Measurements from ENCODE around the gene CLDND2.

The CLDND2 gene

DNA sequence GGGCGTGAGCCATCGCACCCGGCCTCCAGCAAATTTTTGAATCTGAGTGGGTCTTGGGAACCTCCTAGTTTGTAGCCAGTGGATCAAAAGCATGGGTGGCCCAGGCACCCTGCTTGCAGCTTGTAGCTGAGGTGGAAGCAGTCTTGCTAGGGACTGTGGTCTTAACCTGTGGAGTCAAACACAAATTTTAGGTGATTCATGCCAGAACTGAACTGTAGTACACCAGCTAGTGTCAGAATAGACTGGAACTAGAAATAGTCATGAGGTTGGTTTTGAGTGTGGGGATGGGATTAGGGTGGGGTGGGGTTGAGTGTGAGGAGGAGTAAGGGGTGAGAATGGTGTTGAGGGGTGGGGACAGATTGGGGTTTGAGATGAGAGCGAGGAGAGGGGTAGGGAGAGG is 13.2 kb upstream of the CLDND2 start:
- no peak for DNase-seq (ENCODE audit: low spot score)

DNA sequence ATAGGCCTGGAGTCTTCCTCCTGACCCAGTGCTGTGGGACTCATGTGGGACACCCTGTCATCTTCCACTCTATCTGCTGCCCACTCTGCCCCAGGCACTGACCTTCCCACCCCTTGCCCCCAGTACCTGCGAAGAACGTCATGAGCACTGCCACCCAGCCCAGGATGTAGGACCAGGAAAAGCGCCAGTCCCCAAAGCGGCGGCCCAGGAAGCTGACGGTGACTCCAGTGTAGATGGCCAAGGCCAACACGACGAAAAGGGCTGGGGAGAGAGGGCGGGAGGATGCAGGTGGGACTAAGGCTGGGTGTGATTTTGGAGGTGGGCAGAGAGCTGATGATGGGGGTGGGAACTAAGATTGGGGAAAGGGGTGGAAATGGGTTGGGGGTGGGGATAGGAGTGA is 11.6 kb upstream of the CLDND2 start:
- no peak for DNase-seq (ENCODE audit: low spot score)

GRCh38 chr19:51377422-51377821 is 8.6 kb upstream of the CLDND2 start:
- DNase-seq (ENCODE audit: low spot score): no peak

DNA sequence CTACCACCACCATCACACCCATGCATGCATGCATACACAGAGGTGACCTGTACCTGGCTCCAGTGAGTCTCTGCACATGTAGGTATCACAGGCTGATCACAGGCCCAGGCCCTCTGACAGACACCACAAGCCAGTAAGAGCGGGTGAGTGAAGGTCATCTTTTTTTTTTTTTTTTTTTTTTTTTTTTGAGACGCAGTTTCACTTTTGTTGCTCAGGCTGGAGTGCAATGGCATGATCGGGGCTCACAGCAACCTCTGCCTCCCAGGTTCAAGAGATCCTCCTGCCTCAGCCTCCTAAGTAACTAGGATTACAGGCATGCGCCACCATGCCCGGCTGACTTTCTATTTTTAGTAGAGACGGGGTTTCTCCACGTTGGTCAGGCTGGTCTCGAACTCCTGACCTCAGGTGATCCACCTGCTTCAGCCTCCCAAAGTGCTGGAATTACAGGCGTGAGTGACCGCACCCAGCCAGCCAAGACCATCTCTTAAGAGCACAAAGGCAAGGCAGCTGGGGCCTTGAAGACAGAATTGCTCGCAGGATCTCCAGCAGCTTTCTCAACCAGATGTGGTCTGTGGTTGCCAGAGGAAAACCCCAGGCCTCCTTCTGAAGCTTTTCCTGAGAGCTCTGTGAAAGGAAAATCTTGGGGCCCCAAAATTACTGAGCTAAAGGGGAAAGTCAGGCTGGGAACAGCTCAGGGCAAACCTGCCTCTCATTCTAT is 6.9 kb upstream of the CLDND2 start:
- no peak for DNase-seq (ENCODE audit: low spot score)

DNA sequence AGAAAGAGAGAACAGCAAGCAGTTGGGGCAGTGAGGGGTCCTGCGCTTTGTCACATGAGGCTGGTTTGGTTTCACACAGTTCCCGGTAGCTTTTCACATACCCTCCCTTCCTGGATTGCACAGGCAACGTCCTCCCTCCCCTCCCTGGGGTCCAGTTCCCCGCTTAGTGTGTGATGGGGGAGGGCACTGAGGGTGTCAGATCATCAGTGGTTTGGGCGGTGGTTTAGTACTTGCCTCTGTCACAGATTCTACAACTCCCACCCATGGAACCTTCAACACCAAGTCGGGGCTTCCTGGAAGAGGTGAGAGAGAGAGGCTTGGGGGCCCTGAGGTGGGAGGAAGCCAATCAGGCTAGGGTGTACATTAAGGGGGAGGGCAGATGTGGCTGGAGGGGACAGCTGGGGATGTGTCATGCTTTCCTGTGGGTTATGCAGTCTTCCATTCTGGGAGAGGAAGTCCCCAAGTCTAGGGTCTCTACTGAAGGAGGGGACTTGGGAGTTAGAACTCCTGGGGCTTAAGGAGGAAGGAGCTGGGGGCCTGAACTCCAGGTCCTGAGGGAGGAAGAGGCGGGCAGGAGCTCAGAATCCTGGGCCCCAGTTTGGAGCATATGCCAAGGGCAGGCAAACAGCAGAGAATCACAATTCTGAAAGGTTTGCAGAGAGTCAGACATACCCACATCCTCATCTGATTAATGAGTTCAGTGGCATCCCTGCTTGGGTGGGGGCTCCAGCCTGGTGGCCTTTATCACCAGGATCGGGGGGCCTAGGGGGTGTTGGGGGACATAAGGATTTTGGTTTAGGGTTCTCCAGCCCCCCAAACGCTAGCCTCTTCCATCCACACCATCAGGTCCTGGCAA is 4.1 kb upstream of the CLDND2 start, which contains the start of gene NKG7:
Gene NKG7 (minus strand): TSS at position 6 of the 856 bp plus-strand sequence. CDS start 119 bp downstream, outside the sequence.
- DNase-seq (ENCODE audit: low spot score): no peak

DNA sequence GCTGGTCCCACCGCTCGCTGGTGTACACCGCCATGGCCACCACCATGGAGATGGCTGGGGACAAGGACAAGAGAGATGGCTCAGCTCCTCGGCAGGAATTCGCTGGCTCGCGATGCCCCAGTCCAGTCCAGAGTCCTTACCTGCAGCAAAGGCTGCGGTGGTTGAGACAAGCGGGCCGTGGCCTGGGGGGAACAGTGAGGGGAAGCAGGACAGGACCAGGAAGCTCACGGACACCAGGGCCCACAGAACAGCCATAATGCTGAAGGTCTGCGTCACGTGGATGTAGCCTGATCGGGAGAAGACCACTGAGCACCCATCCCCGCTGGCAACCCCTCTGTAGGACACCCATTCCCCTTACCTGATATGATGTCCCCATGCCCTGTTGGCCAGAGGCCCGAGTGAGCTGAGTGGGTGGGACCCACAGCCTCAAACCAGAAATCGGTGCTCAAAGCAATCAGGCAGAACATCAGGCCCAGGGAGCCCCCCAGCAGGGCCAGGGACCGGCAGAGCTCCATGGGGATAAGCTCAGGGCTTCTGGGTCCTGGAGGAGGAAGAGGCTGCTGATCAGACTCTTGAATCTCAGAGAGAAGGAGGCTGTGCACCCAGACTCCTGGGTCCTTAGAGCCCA is 3.3 kb upstream of the CLDND2 start:
- no peak for DNase-seq (ENCODE audit: low spot score)

DNA sequence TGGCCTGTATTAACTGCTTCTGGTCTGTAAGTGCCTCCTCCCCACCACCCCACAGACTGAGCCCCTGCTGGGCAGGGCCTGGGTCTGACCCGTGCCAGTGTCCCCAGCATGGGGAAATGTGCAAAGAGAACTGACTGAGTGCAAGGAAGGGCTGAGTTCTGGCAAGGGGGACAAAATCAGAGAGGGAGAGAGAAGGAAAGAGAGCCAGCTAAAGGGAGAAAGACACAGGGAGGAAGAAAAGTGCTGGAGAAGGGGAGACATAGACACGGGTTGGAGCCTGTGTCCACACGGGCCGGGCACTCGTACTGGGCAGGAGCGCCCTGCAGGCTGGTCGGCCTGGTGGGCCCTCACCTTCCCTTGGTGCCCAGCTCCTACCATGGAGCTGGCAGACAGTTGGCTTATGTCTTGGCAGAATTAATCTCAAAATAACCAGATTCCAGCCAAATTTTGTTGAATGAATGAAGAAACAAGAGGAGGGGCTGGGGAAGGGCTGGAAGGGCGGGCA is 2.4 kb upstream of the CLDND2 start:
- DNase-seq (ENCODE audit: low spot score): no peak

- DNase-seq (ENCODE audit: low spot score): no peak
Observed at GRCh38 chr19:51370230-51370629, 1.4 kb upstream of the CLDND2 start.

GRCh38 chr19:51367565-51368365 is 1.0 kb downstream of the CLDND2 start:
- peak; percentile 99 for DNase-seq (ENCODE audit: low spot score)

GRCh38 chr19:51367255-51367564 is 1.6 kb downstream of the CLDND2 start:
- DNase-seq (ENCODE audit: low spot score): no peak

- DNase-seq (ENCODE audit: low spot score): peak; percentile 99
Observed at GRCh38 chr19:51366389-51367254, 2.2 kb downstream of the CLDND2 start.

GRCh38 chr19:51365965-51366388 is 2.8 kb downstream of the CLDND2 start, which contains the start of gene ETFB:
TSS of gene ETFB (minus strand) at chr19:51366388. CDS start at chr19:51366326, 62 bp downstream.
- no peak for DNase-seq (ENCODE audit: low spot score)

- DNase-seq (ENCODE audit: low spot score): peak; percentile 45
Observed at GRCh38 chr19:51365211-51365964, 3.4 kb downstream of the CLDND2 start.

DNA sequence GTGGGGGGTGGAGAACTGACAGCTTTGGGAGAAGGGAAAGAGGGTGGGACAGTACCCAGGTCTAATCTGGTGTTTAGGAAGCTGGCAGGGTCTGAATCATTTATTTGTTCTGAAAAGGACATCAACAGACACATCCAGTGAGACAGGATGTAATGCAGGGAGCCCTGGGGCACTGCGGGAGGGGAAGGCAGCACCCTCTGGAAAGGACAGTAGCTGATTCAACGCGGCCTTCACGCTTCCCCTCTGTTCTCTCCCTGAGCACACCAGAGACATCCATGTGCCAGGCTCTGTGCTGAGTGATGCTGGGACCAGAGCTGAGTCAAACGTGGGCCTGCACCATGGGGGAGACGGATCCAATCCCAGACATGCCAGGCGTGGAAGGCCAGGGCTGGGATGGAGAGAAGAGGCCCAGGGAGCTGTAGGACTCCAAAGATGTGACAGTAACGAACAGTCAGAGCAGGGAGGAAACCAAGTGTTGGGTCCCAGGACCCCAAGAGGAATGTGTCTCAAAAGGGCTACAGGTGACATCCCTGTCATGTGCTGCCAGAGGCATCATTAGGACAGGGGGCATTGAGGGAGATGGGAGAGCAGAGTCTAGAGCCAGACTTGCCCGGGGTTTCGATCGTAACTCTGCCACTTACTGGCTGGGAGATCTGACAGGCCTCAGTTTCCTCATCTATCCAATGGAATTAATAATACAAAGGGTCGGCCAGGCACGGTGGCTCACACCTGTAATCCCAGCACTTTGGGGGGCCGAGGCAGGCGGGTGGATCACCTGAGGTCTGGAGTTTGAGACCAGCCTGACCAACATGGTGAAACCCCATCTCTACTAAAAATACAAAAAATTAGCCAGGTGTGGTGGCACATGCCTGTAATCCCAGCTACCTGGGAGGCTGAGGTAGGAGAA is 4.3 kb downstream of the CLDND2 start:
- peak; percentile 46 for DNase-seq (ENCODE audit: low spot score)

DNA sequence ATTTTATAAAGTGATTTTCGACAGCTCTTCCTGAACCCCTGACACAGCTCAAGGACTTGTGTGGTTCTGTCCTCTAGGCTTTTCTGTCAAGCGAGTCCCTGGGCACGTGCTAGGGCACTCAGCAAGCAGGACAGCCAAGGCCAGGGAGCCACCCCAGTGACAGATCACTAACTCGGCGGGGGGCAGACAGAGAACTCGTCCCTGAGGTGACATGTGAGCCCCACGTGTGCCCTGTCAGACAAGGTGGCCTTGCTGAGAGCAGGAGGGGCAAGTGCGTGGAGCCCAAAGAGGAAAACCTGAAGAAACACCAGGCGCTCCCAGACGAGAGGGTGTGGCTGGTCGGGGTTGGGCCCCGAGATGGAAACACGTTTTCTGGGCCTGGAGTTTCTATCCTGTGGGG is 7.6 kb downstream of the CLDND2 start:
- DNase-seq (ENCODE audit: low spot score): no peak

- no peak for DNase-seq (ENCODE audit: low spot score)
Observed at GRCh38 chr19:51359294-51359693, 9.5 kb downstream of the CLDND2 start.

DNA sequence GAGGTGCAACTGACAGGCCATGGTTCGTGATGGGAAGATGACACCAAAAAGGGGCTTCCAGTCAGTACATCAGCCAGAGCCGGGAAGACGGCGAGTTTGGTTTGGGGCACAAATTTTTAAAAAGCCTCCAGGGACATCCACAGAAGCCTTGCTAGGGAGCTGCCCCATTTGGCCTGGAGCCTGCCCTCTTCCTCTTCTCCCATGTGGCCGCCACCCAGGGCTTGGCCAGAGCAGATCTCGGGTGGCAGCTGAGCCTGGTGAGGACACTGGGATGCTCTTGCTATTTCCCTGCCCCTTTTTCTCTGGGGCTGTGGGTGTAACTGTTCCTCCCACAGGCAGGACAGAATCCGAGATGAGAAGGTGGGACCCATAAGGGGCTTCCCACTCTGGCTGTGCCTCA is 10.9 kb downstream of the CLDND2 start:
- DNase-seq (ENCODE audit: low spot score): no peak

DNA sequence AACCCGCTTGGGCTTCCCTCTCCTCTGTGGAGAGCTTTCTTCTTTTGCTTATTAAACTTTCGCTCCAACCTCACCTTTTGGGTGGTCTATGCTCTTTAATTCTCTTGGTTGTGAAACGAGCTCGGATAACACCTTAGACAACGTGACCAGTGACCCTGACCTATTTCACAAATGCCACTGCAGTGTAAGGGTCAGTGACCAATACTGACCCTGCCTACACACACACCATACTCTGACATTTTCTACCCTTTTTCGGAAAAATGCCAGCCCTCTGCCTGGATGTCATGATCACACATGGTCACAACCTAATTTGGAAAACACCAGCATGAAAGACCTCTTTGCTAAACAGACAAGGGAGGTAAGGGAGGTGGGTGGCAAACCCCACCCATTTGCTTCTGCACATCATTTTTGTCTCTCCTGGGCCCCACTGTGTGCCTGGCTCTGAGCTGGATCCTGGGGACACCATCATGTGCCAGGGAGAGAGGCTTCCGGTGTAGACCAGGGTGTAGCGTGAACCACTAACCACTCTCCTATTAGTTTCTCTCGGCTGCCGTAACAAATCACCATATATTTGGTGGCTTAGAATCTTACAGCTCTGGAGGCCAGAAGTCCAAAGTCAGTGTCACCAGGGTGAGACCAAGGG is 12.5 kb downstream of the CLDND2 start:
- DNase-seq (ENCODE audit: low spot score): no peak
